Endothelial cell (in vitro differentiated cells): ENCODE data around the gene COL19A1. TPM values are rescaled to one million over a fixed set of nuclear protein-coding genes. Genes with fewer than 3 reads are reported as not detected.
A peak's percentile ranks its signal among the peaks of the same experiment; 100 is the strongest.

Experiments
- DNase-seq: peaks from one replicate; pipeline ENCODE4 v3.0.0; 2021; ENCODE audit warnings: low spot score
- H3K27ac Mint-ChIP-seq: one replicate; pipeline ENCODE4 v1.8.0; 2021; ENCODE audit warnings: mixed read lengths, inconsistent platforms; ENCODE audit not compliant: unreplicated experiment
- H3K27me3 Mint-ChIP-seq: one replicate; pipeline ENCODE4 v1.8.0; 2021; ENCODE audit warnings: mild to moderate bottlenecking, moderate library complexity, mixed read lengths, inconsistent platforms; ENCODE audit not compliant: unreplicated experiment
- H3K36me3 Mint-ChIP-seq: one replicate; pipeline ENCODE4 v1.8.0; 2021; ENCODE audit warnings: mild to moderate bottlenecking, low read depth, mixed read lengths, inconsistent platforms; ENCODE audit not compliant: unreplicated experiment
- H3K4me1 Mint-ChIP-seq: one replicate; pipeline ENCODE4 v1.8.0; 2021; ENCODE audit warnings: mild to moderate bottlenecking, mixed read lengths, inconsistent platforms; ENCODE audit not compliant: unreplicated experiment
- H3K4me3 Mint-ChIP-seq: one replicate; pipeline ENCODE4 v1.8.0; 2021; ENCODE audit warnings: mild to moderate bottlenecking, mixed read lengths, inconsistent platforms; ENCODE audit not compliant: unreplicated experiment
- H3K9me3 Mint-ChIP-seq: one replicate; pipeline ENCODE4 v1.8.0; 2021; ENCODE audit warnings: mixed read lengths, inconsistent platforms; ENCODE audit not compliant: unreplicated experiment
- total RNA-seq: library from RNA; stranded (reverse); fragmentation: NEBNext Ultra II Directional; extraction: Animal tissue kit (Norgen Biotek cat#: 25700); gene quantifications from one replicate; pipeline ENCODE4 v1.2.1, GENCODE V29; 2021; ENCODE audit not compliant: unreplicated experiment
- TF ChIP-seq, protein P1 (sequence below): fragments of 200-600 bp; sonication (generic); IDR thresholded peaks from one replicate; pipeline ENCODE4 v1.5.0; 2021; ENCODE audit warnings: antibody characterized with exemption; ENCODE audit not compliant: unreplicated experiment

COL19A1 gene
- total RNA-seq, 1 donor from 2014 or later: 0.33 TPM

DNA sequence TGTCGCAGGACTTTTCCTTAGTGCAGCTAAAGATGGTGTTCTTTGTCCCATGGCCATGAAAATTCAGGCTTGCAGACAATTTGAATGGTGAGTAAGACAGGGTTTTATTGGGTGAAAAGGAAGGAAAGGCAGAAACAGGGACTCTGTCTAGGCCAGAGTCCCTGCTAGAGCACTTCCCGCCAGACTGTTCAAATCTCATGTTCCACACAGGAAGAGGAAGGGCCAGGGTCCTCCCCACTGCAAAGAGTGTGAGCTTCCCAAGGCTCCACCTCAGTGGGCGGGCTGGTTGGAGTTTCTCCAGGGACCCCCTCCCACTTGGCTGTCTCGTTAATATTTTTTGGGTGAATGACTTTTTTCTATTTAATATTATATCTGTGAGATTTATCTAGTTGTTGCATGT is 29.0 kb downstream of the COL19A1 start:
- no peaks in the 10 kb centered on the region for H3K9me3 Mint-ChIP-seq

DNA sequence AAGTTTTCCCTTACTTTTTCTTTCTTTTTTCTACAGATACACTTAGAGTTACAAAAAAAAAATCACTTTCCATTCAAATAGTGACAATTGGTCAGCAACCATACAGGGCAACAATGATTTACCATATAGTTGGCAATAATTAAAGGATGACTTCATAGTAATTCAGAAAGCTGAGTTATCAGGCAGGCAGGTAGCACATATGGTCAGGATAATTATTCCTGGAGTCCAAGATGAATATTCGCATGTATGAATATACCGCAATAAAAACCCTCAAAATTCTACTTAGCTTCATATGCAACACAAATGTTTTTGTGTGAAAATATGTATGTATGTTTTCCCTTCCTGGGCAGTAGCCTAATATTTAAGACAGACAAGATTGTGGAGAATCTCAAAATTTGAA is 34.5 kb downstream of the COL19A1 start:
- no peaks in the 10 kb centered on the region for H3K9me3 Mint-ChIP-seq
- no peak for DNase-seq
- peaks cover 7% of the 10 kb centered on the region for H3K27me3 Mint-ChIP-seq
- TF ChIP-seq, protein P1, sequence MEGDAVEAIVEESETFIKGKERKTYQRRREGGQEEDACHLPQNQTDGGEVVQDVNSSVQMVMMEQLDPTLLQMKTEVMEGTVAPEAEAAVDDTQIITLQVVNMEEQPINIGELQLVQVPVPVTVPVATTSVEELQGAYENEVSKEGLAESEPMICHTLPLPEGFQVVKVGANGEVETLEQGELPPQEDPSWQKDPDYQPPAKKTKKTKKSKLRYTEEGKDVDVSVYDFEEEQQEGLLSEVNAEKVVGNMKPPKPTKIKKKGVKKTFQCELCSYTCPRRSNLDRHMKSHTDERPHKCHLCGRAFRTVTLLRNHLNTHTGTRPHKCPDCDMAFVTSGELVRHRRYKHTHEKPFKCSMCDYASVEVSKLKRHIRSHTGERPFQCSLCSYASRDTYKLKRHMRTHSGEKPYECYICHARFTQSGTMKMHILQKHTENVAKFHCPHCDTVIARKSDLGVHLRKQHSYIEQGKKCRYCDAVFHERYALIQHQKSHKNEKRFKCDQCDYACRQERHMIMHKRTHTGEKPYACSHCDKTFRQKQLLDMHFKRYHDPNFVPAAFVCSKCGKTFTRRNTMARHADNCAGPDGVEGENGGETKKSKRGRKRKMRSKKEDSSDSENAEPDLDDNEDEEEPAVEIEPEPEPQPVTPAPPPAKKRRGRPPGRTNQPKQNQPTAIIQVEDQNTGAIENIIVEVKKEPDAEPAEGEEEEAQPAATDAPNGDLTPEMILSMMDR: no peak
- no peak overlapping the region for H3K4me3 Mint-ChIP-seq
- peaks cover 3% of the 10 kb centered on the region for H3K36me3 Mint-ChIP-seq
- H3K27ac Mint-ChIP-seq: no peak overlapping the region
- no peaks in the 10 kb centered on the region for H3K4me1 Mint-ChIP-seq

More for the DNA sequence above, 29.0 kb downstream of the COL19A1 start:
- no peak overlapping the region for H3K27ac Mint-ChIP-seq
- H3K4me1 Mint-ChIP-seq: peaks cover 7% of the 10 kb centered on the region
- TF ChIP-seq, protein P1: no peak
- H3K27me3 Mint-ChIP-seq: peaks cover 2% of the 10 kb centered on the region
- H3K36me3 Mint-ChIP-seq: no peaks in the 10 kb centered on the region
- H3K4me3 Mint-ChIP-seq: no peak overlapping the region
- no peak for DNase-seq

DNA sequence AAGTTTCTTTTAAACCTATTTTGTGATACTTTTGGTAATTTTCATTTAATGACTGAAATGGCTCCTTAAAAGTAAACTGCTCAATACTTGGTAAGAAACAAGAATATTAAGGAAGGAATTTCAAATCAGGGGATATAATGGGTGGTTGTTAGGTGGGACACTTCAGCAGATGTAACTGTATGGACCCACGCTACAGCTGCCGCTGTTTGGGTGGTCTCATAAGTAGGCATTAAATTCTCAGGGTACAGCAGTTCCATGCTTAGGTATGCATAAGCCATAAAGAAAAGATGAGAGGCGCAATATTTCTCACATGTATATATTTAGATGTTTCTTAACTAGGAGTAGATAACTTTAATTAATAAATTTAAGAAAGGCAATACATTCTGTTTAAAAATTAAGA is 35.0 kb downstream of the COL19A1 start:
- no peak for DNase-seq
- Mint-ChIP-seq H3K27me3 (peaks cover 7% of the 10 kb centered on the region), H3K9me3 (no peaks in the 10 kb centered on the region), H3K4me3 (no peak overlapping the region), H3K4me1 (no peaks in the 10 kb centered on the region), H3K36me3 (peaks cover 3% of the 10 kb centered on the region), H3K27ac (no peak overlapping the region)
- TF ChIP-seq, protein P1: no peak

DNA sequence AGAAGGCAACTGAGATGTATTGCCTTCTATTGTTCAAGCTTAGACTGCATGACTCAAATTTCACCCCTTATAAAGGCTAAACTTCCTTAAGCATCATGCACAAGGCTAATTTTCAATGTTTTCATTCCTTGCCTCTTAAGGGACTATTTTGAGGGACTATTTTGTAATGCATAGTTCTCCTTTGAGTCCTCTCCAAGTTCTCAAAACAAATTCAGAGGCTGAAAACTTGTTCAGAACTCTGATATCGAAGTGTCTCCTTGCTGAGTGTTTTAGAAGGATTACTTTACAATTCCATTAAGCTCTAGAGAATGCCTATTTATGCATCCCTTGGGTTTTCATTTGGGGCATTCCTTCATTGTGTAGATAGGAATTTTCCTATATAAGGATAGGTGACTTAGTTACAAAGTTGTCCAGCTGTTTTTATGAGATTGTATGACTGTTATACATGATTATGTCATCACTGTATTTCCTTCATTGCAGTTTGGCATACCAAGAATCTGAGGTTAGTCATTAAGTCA is 41.7 kb downstream of the COL19A1 start:
- TF ChIP-seq, protein P1: no peak
- no peak overlapping the region for H3K4me3 Mint-ChIP-seq
- peaks cover 7% of the 10 kb centered on the region for H3K27me3 Mint-ChIP-seq
- no peaks in the 10 kb centered on the region for H3K4me1 Mint-ChIP-seq
- H3K36me3 Mint-ChIP-seq: peaks cover 3% of the 10 kb centered on the region
- DNase-seq: no peak
- no peaks in the 10 kb centered on the region for H3K9me3 Mint-ChIP-seq
- H3K27ac Mint-ChIP-seq: no peak overlapping the region

DNA sequence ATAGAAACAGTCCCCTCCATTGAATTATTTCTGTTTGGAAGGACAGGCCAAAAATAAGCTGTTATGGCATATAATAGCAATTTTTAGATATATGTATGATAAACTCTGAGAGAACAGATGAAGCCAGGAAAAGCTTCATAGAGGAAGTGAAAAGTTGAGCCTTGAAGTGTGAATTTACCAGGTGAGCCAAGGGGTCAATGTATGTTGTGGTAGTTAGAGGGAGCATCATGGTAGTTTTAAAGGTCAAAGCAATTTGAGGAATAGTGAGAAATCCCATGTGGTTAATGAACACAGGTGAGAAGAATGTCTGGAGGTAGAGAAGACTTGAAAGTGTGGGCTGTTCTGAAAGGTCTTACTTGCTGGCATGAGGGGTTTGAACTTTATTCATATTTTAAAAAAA is 47.0 kb downstream of the COL19A1 start:
- TF ChIP-seq, protein P1: no peak
- no peaks in the 10 kb centered on the region for H3K9me3 Mint-ChIP-seq
- H3K36me3 Mint-ChIP-seq: no peaks in the 10 kb centered on the region
- H3K27ac Mint-ChIP-seq: peak overlapping the region; percentile 4
- DNase-seq: no peak
- H3K4me1 Mint-ChIP-seq: peaks cover 6% of the 10 kb centered on the region
- H3K27me3 Mint-ChIP-seq: no peaks in the 10 kb centered on the region
- no peak overlapping the region for H3K4me3 Mint-ChIP-seq
